ENCODE results near the gene CFAP251. TPM values are rescaled to one million over a fixed set of nuclear protein-coding genes. Genes with fewer than 3 reads are reported as not detected.

Gene CFAP251
- total RNA-seq, 1 experiment from 2014 or later: 0.81 TPM

DNA sequence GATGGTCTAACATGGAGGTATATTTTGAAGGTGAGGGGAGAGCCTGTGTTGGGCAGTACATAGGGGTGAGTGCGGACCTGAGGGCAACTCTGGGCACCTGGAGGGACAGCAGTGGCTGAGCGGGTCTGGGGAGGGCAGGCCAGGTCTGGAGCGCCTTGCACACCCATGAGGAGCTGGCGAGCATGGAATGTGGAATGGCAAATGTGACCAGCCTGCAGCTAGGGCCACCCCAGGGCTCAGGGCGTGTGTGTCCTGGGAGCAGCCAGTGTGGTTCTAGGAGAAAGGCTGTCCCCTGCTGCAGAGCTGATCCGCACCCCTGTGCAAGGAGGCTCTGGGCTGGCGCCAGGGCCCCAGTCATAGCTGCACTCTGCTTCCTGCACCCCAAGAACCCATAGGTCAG, 127.8 kb downstream of the CFAP251 start:
- no peaks in the 10 kb centered on the region for H3K27me3 Mint-ChIP-seq (ENCODE audit: low read depth)
- Histone ChIP-seq H2BK15ac (ENCODE audit: low read depth, low read length) (no peak overlapping the region), H2AFZ (ENCODE audit: low read length) (no peak overlapping the region), H3K79me2 (ENCODE audit: insufficient read depth, low read length) (no peaks in the 10 kb centered on the region), H3K23me2 (ENCODE audit: insufficient read length, low read depth, low read length, poor library complexity, severe bottlenecking) (no peaks in the 10 kb centered on the region), H3K9me3 (ENCODE audit: control insufficient read depth, low read depth, low read length) (no peaks in the 10 kb centered on the region), H4K20me1 (ENCODE audit: control insufficient read depth, insufficient read depth, insufficient read length) (no peaks in the 10 kb centered on the region), H3K23ac (ENCODE audit: insufficient read length, low read depth, low read length) (no peak overlapping the region), H3K14ac (ENCODE audit: insufficient read depth, low read length) (no peak overlapping the region), H3K18ac (ENCODE audit: insufficient read length, low read depth, low read length) (no peak overlapping the region), H3K4me2 (ENCODE audit: insufficient read depth, insufficient read length, low read length) (no peak overlapping the region), H2AK5ac (ENCODE audit: insufficient read length, low read length) (no peak overlapping the region), H3K27me3 (ENCODE audit: insufficient read depth, low read length) (no peaks in the 10 kb centered on the region), H3K79me1 (ENCODE audit: insufficient read depth, low read depth, low read length, poor library complexity, severe bottlenecking) (no peaks in the 10 kb centered on the region), H3K9ac (ENCODE audit: extremely low read depth, insufficient read length, low read length) (no peak overlapping the region), H2BK120ac (ENCODE audit: low read depth, low read length, poor library complexity, severe bottlenecking) (no peak overlapping the region), H3T11ph (ENCODE audit: low read length) (no peak overlapping the region), H3K56ac (ENCODE audit: insufficient read length, low read depth, low read length) (no peak overlapping the region), H2BK20ac (ENCODE audit: low read depth, low read length, poor library complexity, severe bottlenecking) (no peak overlapping the region), H2BK12ac (ENCODE audit: insufficient read length, low read depth, low read length) (no peak overlapping the region), H4K91ac (ENCODE audit: insufficient read length, low read depth, low read length) (no peak overlapping the region), H3K4ac (ENCODE audit: low read depth, low read length) (no peak overlapping the region), H2BK5ac (ENCODE audit: insufficient read length, low read length) (no peak overlapping the region), H4K8ac (replicated peaks; ENCODE audit: insufficient read length, low read depth, low read length) (no peak overlapping the region), H3K27ac (ENCODE audit: insufficient read length, low read depth, low read length) (no peak overlapping the region), H3K4me1 (ENCODE audit: insufficient read depth, low read length) (no peaks in the 10 kb centered on the region), H4K5ac (ENCODE audit: insufficient read length, low read depth, low read length) (no peak overlapping the region)
- H3K9me3 Mint-ChIP-seq: no peaks in the 10 kb centered on the region
- H3K27ac Mint-ChIP-seq: peak overlapping the region in 2 of 3 experiments; percentile 35 to 44; a peak in 2 of 7 replicates
- peaks cover 10 to 60% (median 55%) of the 10 kb centered on the region in 3 experiments; a peak in 6 of 7 replicates for H3K36me3 Mint-ChIP-seq (ENCODE audit: insufficient read depth in 1 of 3, low read depth in 3 of 3)
- TF ChIP-seq, protein P1, sequence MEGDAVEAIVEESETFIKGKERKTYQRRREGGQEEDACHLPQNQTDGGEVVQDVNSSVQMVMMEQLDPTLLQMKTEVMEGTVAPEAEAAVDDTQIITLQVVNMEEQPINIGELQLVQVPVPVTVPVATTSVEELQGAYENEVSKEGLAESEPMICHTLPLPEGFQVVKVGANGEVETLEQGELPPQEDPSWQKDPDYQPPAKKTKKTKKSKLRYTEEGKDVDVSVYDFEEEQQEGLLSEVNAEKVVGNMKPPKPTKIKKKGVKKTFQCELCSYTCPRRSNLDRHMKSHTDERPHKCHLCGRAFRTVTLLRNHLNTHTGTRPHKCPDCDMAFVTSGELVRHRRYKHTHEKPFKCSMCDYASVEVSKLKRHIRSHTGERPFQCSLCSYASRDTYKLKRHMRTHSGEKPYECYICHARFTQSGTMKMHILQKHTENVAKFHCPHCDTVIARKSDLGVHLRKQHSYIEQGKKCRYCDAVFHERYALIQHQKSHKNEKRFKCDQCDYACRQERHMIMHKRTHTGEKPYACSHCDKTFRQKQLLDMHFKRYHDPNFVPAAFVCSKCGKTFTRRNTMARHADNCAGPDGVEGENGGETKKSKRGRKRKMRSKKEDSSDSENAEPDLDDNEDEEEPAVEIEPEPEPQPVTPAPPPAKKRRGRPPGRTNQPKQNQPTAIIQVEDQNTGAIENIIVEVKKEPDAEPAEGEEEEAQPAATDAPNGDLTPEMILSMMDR (conservative IDR thresholded peaks at IDR 0.05): no peak
- DNase-seq: no peak
- no CpG with 5 or more reads among the region's 7 CpGs for WGBS (ENCODE audit: extremely low coverage, insufficient read length, low lambda C conversion rate)
- H3K4me1 Mint-ChIP-seq: no peaks in the 10 kb centered on the region; a peak in 1 of 4 replicates
- H3K4me3 Mint-ChIP-seq: no peak overlapping the region

Measured in H9 (cell line).